Activated CD4-positive, alpha-beta T cell treated with anti-CD3 and anti-CD28 coated beads, Interleukin-2, amount 50 U/mL, for 4 hours (primary cell): ENCODE data around the gene MACROD1.

Source experiments
- DNase-seq, 2 experiments: peaks; one replicate each; pipeline ENCODE4 v3.0.0-alpha.2; 2020

MACROD1 gene

GRCh38 chr11:64008283-64008913 is 157.5 kb downstream of the MACROD1 start:
- no peak for DNase-seq

GRCh38 chr11:64007629-64008282 is 158.2 kb downstream of the MACROD1 start:
- DNase-seq = no peak

- DNase-seq = no peak
Observed at GRCh38 chr11:64007160-64007628, 158.7 kb downstream of the MACROD1 start.

- no peak for DNase-seq
Observed at GRCh38 chr11:64006398-64006797, 159.5 kb downstream of the MACROD1 start.

GRCh38 chr11:64005691-64006090 is 160.2 kb downstream of the MACROD1 start:
- DNase-seq = no peak

- DNase-seq = no peak
Observed at GRCh38 chr11:64004590-64004984, 161.3 kb downstream of the MACROD1 start.

GRCh38 chr11:64003807-64004589 is 161.9 kb downstream of the MACROD1 start:
- no peak for DNase-seq

- no peak for DNase-seq
Observed at GRCh38 chr11:64001484-64002420, 164.2 kb downstream of the MACROD1 start.

- no peak for DNase-seq
Observed at GRCh38 chr11:64000740-64001483, 165.0 kb downstream of the MACROD1 start.

GRCh38 chr11:64000026-64000739 is 165.7 kb downstream of the MACROD1 start:
- DNase-seq = peak; percentile 57 to 58

- peak; percentile 62 to 64 for DNase-seq
Observed at GRCh38 chr11:63999349-64000025, 166.4 kb downstream of the MACROD1 start.

GRCh38 chr11:63998558-63999348 is 167.2 kb downstream of the MACROD1 start:
- no peak for DNase-seq

GRCh38 chr11:63997801-63998337 is 168.0 kb downstream of the MACROD1 start:
- no peak for DNase-seq

GRCh38 chr11:63997104-63997700 is 168.7 kb downstream of the MACROD1 start:
- DNase-seq = no peak

- DNase-seq = no peak
Observed at GRCh38 chr11:63996512-63996911, 169.4 kb downstream of the MACROD1 start.

- no peak for DNase-seq
Observed at GRCh38 chr11:63993993-63994392, 171.9 kb downstream of the MACROD1 start.

GRCh38 chr11:63993100-63993499 is 172.8 kb downstream of the MACROD1 start:
- no peak for DNase-seq

GRCh38 chr11:63991558-63991957 is 174.4 kb downstream of the MACROD1 start:
- DNase-seq = no peak

GRCh38 chr11:63986932-63987513 is 178.9 kb downstream of the MACROD1 start:
- DNase-seq = no peak
